GM19043 (cell line): ENCODE measurements around the gene SLC1A2.

Source experiments
- ATAC-seq: cut with Tn5 transposase; IDR thresholded peaks from one replicate; pipeline ENCODE4 v1.9.1; 2021; ENCODE audit warnings: low read depth; ENCODE audit not compliant: unreplicated experiment

Gene SLC1A2

DNA sequence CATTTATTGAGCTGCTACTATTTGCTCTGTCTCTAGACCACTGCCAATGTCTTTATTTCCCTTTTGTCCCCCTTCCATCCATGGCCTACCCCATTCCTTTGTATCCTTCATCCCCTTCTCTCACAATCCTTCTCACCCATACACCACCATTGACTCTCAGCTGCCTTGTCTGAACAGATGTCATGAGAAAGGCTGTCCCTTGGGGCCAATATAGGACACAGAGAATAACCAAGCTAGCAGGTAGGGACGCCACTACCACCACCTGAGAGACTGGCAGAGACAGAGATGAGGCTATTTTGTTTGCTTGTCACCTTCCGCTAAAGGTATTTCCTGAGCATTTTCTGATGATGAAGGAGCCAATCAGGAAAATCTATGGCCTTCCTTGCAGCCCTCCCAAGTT lies 141.5 kb downstream of the SLC1A2 start:
- no peak for ATAC-seq

DNA sequence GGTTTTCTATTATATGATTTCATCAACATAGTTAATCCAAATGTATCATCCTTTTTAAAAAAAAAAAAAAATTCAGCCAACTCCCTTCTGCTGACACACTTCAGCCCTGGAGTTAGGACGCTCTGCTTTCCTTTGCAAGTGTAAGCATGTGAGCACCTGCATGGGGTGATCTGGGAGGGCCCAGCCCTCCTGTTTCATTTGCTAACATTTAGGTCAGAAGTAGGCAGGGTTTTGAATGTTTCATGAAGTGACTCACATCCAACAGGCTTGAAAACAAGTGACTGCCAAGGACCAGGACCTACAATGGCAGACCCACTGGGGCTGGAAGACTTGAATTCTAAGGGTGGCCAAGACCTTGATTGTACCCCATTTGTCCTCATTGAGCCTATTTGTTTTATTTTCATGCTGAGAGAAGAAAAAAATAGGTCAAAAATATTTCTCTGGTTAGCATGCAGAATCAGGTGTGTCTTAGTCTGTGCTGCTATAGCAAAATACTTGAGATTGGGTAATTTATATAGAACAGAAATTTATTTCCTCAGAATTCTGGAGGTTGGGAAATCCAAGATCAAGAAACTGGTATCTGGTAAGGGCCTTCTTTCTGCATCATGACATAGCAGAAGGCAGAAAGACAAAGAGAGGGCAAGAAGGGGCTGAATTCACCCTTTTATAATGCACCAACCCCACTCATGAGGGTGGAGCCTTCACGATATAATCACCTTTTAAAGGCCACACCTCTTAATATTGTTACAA lies 142.8 kb downstream of the SLC1A2 start:
- ATAC-seq: no peak

DNA sequence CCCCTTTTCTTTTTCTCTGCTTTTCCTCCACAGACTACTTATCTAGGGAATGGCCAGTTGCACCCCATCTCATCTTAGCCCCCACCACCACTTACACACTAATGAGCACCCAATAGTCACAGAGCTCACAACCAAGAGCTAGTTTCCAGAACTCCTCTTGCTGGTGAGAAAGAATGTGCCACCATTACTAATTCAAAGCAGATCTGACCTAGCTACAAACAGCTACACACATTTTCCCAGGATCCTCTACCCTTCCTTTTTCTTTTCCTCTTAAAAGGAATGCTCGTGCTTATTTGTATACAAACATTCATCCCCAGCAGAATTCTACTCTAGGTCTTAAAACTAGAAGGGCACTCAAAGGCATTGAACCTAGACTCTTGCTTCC lies 143.6 kb downstream of the SLC1A2 start:
- ATAC-seq: no peak

DNA sequence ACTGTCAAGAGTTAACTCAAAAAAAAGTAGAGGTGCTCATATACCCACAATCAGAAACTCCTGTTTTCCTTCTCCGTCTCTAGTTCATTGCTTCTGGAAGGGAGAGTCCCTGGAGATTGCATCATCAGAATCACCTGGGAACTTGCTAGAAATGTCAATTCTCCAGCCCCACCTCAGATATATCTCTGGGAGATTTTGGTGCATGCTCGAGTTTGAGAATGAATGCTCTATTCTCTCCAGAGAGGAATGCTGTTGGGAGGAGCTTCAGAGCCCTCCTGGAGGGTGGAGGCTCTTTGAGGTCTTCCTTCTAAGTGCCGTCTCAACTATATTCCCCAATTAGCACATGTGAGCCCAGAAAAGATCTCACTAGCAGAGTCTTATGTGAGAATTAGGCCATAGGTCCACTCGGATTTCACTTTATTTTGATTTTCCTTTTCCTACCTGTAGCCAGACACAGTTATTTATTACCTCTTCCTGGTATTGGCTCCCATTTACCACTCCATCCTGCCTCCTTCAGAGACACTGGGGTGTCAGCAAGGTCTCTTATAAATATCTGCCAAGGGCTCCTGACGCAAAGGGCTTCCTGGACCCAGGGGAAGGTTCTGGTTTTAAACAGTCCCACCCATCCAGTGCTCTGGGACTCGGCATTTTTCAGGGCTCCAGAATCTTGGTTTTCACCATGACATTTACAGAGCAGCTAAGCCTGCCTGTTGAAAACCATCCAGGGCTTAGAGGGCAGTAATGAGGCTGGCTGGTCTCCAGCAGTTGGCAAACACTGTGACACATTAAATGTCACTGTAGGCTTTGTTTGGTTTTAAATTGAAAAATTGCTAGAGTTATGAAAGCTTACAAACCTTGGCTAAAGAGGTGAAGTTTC lies 144.2 kb downstream of the SLC1A2 start:
- no peak for ATAC-seq

DNA sequence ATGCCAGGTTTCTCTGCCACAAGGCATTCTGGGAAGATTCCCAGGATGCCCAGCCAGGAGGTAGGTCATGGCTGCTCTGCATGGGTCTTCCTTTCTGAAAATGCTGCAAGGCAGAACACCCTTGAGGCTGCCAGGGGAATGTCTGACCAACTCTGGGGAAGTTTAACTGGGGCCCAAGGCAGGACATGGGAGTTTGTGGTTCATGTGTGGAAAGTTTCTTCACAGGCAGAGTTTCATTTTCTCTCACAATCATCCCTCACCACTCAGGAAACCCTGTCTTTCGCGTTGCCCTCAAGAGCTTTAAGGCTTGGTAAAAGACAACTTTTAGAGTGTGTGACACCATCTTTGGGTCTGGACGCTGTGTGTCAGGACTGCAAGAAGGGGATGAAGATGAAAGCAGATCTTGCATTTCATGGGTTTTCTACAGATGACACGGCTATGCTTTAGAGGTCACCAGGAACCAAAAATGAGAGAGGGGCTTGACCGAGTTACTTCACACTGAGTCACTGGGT lies 146.9 kb downstream of the SLC1A2 start:
- ATAC-seq: peak; percentile 82

DNA sequence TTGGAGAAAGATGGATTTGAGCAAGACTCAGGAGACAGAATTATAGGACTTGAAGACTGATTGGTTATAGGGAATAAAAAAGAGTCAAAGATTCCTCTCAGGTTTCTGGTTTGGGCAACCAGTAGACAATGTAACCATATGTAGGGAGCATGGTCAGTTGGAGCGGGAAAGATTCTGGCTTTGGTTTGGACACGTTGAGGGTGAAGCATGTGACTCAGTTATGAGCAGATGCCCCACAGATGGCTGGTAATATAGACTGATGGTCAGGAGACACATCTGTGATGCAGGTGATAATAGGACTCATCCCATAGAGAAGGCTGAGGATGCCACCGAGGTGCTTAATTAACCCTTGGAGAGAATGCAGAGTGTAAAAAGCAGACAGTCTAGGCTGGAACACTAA lies 148.3 kb downstream of the SLC1A2 start:
- ATAC-seq: no peak

DNA sequence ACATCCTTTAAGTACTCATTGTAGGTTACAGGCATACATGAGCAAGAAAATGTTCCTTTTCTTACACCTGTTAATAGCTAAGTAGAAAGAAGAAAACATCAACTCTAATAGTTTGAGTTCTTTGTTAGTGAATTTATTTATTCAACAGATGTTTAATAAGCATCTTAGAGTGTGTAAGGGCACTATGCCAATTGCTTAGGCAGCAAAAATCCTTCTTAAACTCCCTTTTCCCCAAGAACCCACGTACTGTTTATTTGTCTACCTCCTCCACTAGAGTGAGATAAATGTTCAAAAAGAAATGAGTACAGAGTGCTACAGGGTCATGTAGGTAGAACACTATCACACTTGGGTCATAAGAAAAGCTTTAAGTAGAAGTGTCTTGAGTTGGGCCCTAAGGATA lies 149.0 kb downstream of the SLC1A2 start:
- ATAC-seq: no peak

DNA sequence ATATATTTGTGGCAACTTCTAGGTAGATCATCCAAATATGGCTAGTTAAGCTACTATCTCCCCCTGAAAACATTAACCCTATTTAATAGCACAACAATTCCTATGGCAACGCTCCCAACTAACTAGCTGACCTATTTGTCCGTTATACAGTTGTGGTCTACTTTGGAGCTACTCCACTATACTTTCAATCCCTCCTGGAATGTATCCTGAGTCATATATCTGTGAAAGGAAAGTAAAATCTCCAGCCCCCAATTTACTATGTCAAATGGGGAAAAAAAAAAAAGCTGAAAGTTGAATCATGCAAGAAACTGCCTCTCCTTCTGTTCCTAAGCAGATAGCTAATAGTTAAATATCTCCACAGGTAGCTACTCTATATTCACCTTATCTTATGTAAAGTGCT lies 151.9 kb downstream of the SLC1A2 start:
- no peak for ATAC-seq

DNA sequence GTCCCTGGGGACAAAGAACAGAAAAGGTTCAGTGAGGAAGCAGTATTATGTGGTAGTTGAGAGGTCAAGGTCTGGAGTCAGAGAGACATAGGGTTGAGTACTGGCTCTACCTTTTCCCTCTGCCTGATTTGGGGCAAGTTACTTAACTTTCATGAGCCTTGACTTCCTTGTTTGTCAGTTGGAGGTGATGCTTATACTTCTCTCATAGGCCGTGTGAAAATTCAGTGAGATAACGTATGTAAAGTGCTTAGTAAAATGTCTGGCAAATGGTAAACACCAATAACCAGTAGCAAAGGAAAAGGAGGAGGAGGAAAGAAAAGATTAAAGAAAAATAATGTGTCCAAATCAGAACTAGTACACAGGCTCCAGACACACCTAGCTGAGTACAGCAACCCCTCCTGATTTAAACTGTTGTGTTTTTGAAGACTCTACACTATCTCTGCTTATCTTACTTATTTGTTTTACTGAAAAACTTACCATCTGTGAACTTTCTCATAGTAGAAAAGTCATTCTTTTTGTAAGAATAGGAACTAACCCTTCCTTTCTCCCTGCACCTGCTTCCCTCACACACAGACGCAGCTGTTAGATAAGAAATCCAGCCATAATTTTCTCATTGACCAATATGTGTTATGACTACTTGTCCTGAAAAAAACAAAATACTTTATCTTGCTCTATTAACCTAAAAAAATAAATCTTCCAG lies 153.5 kb downstream of the SLC1A2 start:
- no peak for ATAC-seq

DNA sequence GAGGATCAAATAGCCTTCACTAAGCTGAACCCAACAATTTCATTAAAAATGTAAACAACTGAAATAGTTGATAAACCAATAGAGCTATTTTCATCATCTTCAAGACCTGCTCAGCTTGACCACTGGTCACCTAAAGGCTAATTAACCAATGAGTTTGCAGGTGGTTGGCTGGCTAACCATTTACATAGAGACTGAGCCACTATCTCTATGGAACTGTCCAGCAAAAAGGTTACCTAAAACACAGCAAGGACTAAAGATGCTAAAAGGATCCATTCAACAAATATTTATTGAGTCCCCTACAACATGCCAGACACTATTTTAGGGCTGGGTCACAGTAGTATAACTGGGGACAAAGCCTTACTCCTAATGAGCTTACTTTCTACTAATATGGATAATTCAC lies 156.6 kb downstream of the SLC1A2 start:
- no peak for ATAC-seq

DNA sequence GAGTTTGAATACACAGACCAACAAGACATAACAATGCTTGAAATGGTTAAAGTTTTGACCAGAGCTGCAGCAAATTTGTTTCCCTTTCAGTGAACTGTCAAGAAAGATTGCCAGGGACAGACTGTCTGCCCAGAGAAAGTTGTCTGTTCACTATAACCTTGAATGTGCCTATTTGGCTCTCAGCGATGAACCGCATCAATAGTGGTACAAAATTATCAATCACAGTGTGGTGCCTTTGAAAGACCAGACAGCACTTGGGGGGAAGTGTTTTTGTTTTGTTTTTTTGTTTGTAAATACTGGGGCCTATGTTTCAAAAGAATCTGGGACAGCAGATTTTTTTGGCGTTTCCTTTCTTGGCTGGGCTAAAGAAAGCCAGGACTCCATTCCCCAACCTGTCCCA lies 157.3 kb downstream of the SLC1A2 start:
- ATAC-seq: no peak

DNA sequence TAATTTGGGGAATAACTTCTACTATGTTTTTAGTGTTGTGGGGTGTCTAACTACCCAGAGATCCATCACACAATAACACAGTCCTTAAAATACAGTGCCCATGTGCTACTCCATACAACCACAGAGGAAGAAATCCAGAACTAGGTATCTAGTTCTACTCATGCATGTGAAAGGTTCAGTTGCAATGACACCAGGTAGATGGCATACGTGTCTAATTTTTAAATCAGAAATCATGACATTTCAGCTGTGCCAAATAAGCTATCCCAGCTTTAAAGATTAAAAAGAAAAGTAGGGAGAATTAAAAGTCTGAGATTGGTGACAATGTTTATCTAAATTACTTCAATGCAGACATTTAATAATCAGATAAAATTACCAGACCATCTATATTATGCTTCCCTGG lies 158.2 kb downstream of the SLC1A2 start:
- no peak for ATAC-seq

DNA sequence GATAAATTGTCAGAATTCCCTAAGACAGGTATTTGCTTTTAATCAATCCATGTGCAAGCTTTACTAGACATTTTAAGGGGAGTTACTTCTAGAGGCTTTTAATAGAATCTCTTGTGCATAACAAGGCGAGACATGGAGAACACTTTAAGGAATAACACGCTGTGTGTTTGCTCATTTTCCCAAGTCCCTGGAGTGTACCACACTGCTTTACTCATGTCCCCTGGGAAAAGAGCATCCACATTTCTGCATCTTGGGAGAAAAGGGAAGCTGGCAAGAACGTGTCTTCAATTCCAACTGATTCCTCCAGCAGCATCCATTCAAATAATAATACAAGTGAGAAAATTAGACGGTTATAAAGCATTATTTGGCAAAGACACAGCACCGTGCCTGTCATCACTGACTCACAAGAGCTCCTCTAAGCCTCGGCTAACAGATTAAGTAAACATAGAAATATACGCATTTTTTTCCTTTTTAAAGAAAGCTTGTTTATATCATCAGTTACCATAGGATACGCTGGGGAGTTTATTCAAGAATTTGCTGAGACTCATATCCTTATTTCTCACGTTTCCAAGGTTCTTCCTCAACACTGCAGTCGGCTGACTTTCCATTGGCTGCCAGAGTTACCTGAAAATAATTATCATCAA lies 158.9 kb downstream of the SLC1A2 start:
- ATAC-seq: no peak

DNA sequence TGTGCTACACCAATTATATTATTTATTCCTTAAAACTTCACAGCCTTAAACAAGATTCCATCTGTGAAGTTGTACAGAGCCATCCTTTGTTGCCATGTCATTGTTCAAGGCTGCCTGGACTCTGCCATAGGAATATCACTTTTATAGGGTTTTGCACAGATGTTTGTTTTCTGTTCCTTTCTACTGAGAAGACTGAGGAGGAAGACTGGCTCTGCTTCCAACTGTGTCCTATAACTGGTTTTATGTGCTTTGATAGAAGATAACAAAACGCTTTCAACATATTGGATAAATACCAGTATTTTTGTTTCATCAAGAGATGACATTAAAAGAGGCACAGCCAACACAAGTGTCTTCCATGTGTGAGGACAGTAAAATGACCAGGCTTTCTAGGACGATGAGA lies 159.8 kb downstream of the SLC1A2 start:
- no peak for ATAC-seq

DNA sequence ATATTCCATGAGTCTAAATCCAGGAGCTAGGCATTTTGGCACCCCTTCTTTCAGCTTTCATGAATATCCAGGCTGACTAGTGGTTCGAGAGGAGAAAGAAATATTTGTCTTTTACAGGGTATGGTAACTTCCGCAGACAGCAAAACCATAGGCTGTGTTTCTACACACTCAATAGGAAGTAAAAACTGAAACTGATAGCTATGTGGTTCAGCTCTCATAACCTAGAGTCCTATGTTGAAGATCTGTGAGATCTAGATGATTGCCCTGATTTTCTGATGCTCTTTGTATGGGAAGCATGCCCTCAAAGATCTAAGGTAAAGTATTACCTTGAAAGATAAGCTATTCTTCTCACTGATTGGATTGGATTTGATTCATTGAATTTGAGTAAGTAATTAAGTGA lies 162.1 kb downstream of the SLC1A2 start:
- peak; percentile 100 for ATAC-seq

DNA sequence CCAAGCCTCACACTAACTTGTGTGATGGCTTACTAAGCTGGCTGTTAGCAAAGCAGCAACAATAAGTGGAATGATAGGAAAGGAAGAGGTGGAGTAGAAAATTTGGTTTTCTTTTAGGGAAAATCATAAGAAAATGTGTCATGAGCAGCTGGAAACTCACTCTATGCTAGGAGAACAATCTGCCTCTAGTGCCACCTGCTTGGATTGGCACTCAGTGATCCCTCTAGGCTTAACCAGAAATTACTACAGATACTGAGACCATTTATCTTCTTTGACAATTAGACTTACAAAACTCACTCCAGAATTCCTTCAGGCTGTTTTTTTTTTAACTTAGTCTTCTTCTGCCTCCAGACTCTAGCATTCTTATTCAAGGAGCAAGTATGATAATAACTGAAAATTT lies 163.1 kb downstream of the SLC1A2 start:
- ATAC-seq: no peak

DNA sequence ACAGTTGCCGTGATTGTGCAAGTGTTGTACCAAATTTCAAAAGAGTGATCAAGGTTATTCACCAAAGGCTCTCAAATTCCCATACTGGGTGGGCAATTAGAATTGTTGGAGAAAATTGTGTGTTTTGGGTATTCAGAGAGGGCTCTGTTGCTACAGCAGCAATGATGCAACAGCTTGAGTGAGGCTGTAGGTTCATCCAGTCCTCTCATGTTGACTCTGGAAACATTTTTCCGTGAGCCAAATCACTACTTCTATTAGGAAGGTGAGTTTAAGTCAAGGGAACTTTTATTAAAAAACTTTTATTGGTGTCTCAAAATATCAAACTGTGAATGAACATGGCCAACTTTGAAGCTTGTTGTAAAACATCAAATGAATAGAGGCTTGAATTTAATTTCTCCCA lies 163.8 kb downstream of the SLC1A2 start:
- ATAC-seq: no peak

DNA sequence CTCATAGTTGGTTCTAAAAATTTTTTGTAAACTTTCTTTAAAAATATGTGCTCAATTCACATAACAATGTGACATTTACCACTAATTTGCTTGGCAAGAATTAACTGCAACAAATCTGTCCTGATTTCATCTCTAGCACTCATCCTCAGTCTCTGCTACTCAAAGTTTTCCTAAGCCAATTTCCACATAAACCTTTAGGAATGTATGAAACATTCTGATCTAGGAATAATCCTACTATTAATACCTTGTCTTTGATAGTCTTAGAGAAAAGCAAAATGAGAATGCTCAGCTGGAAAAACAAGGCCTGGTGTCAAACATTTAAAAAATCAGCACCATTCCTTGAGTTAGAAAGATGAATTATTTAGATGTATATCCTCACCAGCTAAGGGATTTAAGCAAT lies 166.1 kb downstream of the SLC1A2 start:
- ATAC-seq: no peak

DNA sequence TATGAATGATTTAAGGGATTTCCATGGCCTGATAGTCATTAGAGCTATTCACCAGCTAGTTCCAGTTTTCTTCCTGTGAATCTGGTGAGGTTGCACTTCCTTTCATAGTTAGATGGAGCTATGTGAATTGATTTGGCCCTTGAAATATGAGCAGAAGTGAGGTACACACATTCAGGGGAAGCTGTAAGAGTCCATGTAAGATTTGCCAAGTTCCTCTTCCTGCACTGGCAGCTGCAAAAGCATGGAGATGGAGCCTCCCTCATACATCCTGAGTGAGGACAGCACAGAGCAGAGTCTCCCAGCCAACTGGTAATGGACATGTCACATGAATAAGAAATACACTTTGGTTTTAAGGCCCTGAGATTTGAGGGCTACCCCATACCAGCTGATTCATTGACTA lies 168.7 kb downstream of the SLC1A2 start:
- no peak for ATAC-seq

DNA sequence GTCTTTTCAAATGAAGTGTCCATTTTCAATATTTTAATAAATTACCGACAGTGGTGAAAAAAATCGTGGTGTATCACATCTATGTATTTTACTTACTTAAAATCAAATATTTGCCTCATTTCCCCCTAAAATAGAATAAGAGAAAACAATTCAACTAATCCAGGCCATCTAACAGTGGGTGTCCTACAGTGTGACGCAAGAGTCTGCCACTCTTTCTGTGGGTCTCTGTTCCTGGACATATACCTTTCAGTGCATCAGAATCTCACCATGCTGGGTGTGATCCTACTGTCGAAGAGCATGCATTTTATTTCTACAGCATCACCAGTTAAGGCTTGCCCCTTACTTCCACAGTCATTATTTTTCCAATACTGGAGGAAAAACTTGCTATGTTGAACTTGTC lies 169.2 kb downstream of the SLC1A2 start:
- no peak for ATAC-seq
